HG02973 (cell line): ENCODE results near the gene GPAT3.
"Not testable (repeated sequence)": the region's sequence is repeated elsewhere in the genome, so short reads cannot be mapped to it uniquely, and the experiment has no call there.

Experiments used
- ATAC-seq: cut with Tn5 transposase; IDR thresholded peaks from one replicate; pipeline ENCODE4 v1.9.1; 2021; ENCODE audit warnings: moderate library complexity; ENCODE audit not compliant: unreplicated experiment

The GPAT3 gene

GRCh38 chr4:83535520-83536361 lies at the start of gene GPAT3:
GPAT3 (plus strand) TSS chr4:83536108; CDS start chr4:83536623, 515 bp downstream.
- peak; percentile 72 for ATAC-seq

- ATAC-seq, result no peak
Observed at GRCh38 chr4:83486457-83487129, 49.3 kb upstream of the GPAT3 start.

DNA sequence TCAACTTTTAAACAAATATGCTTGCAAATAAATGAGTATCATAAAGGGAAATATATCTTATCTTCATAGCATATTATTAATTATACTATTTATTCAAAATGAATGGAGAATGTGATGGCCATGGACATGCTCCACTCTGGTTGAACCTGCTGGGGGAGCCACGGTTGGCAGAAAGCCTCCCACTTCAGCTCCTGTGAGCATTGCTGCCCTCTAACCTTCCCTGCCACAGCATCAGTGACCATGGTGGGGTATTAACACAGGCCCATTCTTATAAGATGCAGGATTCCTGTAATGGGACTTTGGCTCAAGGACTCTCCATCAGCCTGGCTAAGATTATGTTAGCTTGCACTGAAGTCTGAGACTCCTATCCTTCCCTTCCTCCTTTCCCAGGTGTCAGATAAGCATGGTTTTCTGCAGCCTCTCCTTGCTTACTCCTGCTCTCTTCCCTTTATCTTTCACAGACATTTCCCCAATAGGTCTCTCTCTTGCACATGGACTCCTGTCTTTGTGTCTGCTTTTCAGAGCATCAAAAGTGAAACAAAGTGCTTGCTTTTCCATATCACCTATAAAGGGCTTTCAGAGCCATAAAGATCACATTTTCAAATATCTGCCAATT lies 46.1 kb upstream of the GPAT3 start:
- no peak for ATAC-seq

GRCh38 chr4:83490876-83491450 lies 44.9 kb upstream of the GPAT3 start:
- ATAC-seq, result peak; percentile 73

DNA sequence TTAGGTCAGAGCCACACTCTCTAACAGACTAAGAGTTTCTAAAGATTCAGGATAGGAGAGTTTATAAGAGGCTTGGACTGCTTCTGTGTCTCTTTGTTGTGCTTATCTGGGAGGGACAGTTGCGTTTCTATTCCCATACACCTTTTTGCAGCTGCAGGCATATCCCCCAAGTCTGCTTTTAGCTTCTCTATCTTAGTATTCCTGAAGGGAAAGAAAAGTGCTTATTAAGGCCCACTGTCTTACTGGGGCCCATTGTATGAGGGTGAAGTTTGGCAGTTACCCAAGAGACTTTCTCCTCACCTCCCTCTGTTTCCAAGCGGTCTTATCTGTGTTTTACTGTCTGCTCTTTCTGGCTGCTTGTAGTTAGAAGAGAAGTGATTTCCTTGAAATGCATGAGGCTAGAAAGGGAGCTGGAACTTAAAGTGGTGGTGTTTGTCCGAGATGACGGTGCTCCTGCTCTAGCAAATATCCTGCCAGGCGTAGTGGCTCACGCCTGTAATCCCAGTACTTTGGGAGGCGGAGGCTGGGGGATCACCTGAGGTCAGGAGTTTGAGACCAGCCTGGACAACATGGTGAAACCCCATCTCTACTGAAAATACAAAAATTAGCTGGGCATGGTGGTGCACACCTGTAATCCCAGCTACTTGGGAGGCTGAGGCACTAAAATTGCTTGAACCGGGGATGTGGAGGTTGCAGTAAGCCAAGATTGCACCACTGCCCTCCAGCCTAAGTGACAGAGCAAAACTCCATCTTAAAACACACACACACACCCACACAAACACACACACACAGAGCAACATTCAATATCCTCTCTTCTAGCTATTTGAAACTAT lies 39.6 kb upstream of the GPAT3 start:
- not testable (repeated sequence) for ATAC-seq

DNA sequence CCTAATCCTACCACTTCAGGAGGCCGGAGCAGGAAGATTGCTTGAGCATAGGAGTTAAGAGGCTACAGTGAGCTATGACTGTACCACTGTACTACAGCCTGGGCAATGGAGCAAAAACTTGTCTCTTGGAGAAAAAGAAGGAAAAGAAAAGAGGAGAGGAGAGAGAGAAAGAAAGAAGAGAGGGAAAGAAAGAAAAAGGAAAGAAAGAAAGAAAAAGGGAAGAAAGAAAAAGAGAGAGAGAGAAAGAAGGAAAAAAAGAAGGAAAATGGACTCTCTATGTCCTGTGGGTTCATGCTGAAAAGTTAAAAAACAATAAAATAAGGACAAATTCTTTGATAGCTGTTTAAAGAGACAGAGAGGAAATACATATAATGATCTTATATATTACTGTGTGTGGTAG lies 37.7 kb upstream of the GPAT3 start:
- no peak for ATAC-seq

DNA sequence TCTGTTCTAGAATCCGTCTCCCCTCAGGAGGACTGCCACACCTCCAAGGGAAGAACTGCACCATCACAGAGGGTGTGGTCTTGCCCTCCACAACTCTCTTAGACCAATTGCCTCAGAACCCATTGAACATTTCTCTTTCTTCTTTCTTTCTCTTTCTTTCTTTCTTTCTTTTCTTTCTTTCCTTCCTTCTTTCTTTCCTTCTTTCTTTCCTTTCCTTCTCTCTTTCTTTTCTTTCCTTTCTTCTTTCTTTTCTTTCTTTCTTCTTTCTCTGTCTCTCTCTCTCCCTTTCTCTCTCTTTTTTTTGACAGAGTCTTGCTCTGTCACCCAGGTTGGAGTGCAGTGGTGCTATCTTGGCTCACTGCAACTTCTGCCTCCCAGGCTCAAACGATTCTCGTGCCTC lies 34.2 kb upstream of the GPAT3 start:
- not testable (repeated sequence) for ATAC-seq

DNA sequence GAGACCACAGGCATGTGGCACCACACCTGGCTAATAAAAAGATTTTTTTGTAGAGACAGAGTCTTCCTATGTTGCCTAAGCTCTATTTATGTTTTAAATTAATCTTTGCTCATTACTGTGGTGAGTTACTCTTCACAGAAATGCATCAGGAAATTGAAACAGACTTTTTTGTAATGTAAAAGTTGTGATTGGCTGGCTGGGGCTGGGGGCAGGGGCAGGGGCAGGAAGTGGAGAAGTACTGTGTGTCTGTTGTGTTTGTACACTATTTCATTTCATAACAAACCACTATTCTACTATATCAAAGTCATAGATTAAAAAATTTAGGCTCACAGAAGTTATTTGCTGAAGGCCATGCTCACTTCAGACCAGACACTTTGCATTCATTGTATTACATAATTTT lies 31.9 kb upstream of the GPAT3 start:
- ATAC-seq, result no peak

- ATAC-seq, result no peak
Observed at GRCh38 chr4:83504503-83504902, 31.4 kb upstream of the GPAT3 start.

DNA sequence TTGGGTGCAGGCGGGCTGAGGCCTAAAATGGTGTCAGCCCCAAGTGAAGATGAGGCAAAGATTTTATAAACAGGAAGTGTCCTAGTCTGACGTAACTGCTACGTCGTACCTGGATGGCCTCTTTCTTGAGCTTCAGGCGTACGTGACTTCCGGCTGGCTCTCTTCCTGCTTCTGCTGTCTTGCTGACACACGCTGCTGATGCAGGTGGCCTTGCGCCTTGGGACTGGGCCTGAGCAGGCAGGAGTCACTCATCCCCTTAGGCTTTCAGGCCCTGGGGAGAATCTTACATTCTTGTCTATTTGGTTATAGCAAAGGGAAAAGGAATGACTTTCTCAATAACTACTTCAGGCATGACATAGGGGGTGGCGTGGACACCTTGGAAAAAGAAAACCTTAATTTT lies 30.9 kb upstream of the GPAT3 start:
- ATAC-seq, result no peak

DNA sequence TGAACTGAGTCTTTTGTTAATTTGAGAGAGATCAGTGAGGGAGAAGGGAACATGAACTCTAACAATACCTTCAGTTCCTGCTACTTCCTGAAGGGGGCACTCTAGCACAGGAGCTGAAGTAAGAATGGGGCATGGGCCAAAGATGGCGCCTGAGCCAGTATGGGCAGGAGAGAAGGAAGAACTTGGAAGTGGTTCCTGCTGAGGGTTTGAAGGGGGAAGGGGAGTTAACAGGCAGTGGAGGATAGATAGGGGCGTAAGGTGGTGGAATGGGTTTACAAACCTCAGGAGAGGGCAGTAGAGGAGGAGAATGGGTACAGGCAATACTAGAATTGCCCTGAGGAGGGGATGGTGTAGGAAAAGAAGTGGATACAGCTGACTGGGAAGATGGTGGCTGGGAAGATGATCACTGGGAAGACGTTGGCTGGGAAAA lies 26.7 kb upstream of the GPAT3 start:
- not testable (repeated sequence) for ATAC-seq

DNA sequence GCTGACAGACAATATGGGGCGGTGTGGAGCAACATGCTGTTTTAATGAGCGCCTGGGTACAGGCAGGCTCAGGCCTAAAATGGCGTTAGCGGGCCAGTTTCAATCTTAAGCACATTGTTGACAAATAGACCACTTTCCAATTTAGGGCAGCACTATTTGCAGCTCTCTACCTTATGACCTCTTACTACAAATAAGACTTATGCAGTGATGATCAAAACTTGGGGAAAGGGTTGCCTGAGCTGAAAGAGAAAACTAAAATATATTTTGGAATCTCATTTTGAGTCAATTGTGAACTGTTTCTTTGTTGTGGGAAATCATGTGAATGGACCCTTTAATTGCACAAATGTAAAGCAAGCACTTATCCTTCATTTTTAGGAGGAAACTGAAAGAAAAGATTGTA lies 25.5 kb upstream of the GPAT3 start:
- no peak for ATAC-seq

DNA sequence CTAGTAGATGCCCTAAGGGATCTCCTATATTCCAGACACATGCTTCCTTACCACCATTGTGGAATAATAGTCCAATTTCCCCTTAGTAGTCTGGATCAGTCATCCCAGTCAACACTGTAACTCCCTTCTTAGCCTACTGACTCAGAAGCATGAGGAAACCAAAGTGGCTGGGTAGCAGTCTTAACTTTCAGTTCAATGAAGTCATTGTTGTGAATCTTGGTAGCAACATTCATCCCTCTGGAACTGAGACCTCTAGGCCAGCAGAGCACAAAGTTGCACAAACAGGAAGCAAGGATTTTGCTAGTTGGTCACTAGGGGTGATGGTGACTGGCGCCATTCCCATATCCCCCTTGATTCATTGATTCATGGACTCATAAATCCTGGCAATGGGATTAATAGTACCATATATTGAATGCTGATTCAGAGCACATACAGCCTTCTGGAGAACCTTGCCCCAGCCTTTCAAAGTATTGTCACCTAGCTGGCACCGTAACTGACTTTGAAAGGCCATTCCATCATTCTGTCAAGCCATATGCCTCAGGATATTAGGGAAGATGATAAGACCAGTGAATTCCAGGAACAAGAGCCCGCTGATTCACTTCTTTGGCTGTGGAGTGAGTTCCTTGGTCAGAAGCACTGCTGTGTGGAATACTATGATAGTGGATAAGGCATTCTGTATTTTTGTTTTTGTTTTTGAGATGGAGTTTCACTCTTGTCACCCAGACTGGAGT lies 19.7 kb upstream of the GPAT3 start:
- ATAC-seq, result no peak

GRCh38 chr4:83522239-83522638 lies 13.7 kb upstream of the GPAT3 start:
- no peak for ATAC-seq

DNA sequence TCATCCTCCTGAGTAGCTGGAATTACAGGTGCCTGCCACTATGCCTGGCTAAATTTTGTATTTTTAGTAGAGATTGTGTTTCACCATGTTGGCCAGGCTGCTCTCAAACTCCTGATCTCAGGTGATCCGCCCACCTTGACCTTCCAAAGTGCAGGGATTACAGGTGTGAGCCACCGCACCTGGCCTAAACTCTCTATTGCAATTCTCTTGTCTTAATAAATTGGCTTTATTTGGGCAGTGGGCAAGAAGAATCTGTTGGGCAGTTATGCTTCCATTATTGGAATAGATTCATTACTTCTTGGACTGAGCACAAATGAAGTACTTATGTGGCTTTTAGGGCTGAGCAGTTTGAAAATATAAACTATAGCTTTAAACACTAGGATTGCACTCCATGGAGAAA lies 8.2 kb upstream of the GPAT3 start:
- ATAC-seq, result no peak

DNA sequence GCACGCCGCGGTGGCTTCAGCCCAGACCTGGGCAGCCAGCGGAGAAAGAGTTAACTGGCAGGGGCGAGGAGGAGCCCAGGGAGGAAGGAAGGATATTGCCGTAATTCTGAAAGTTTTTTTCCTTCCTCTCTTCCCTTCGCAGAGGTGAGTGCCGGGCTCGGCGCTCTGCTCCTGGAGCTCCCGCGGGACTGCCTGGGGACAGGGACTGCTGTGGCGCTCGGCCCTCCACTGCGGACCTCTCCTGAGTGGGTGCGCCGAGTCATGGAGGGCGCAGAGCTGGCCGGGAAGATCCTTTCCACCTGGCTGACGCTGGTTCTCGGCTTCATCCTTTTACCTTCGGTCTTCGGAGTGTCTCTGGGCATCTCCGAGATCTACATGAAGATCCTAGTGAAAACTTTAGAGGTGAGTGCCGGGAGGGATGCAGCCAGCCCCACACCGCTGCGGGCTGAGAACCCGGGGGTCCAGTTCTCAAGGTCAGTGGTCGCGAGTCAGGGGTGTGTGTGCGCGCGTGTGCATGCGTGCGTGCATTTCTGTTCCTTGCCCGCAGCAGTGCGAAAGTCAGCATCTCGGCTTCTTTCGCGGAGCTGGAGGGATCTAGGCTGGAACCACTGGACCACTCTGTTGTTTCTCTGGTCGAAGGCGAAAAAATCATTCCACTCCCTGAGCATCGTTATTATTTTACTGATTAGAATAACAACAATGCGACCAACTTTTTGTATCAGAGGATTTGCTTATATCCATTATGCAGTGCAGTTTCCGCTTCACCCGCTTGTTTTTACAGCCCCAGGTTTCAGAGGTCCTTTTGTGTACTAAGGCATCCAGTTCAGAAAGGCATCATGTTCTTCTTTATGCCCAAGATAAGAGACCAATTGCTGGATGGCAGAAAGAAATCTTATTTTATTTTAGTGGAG lies 709 bp downstream of the GPAT3 start:
- ATAC-seq, result no peak

GRCh38 chr4:83542225-83542624 lies 6.3 kb downstream of the GPAT3 start:
- ATAC-seq, result no peak

DNA sequence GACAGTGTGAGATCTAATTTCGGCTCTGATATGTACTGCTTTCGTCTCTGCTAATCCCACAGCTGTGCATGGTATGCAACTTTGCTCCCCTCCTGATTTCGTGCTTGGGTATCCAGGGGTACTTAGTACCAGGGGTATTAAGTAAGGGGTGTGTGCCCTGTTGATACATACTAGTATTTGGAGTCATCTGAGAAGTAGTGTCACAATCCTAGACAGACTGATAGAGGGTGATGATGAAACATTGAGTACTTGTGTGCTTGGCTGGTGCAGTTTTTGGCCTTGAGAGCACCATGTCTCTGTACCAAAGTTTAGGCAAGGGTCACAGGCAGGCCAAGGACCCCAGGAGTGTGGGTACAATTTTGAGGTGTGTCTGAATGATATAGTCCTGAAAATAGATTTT lies 10.9 kb downstream of the GPAT3 start:
- no peak for ATAC-seq
